ENCODE measurements around the gene MYO5B.

MYO5B gene

DNA sequence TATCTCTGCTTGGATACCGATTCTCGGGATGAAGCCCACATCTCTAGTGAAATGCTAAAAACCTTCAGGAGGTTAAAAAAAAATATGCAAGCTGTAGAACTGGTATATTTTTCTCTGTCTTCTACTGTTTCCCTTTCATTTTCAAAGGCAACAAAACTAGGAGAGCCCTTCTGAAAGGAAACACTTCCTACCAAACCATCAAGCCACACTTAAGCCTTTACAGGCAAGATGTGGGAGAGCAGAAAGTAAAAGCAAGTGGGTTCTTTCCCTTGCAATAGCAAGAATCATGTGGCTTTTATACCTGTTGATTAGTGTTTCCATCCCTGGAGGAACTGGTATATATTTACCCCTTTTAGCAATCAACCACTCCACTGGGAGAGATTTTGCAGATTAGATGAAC, 233.7 kb downstream of the MYO5B start:
- no peak overlapping the region for H3K27ac ChIP-seq
- H3K4me3 ChIP-seq (ENCODE audit: low read depth, low read length), result no peak overlapping the region
- no peaks in the 10 kb centered on the region for H3K36me3 ChIP-seq (replicated peaks)
- TF ChIP-seq, protein P1, sequence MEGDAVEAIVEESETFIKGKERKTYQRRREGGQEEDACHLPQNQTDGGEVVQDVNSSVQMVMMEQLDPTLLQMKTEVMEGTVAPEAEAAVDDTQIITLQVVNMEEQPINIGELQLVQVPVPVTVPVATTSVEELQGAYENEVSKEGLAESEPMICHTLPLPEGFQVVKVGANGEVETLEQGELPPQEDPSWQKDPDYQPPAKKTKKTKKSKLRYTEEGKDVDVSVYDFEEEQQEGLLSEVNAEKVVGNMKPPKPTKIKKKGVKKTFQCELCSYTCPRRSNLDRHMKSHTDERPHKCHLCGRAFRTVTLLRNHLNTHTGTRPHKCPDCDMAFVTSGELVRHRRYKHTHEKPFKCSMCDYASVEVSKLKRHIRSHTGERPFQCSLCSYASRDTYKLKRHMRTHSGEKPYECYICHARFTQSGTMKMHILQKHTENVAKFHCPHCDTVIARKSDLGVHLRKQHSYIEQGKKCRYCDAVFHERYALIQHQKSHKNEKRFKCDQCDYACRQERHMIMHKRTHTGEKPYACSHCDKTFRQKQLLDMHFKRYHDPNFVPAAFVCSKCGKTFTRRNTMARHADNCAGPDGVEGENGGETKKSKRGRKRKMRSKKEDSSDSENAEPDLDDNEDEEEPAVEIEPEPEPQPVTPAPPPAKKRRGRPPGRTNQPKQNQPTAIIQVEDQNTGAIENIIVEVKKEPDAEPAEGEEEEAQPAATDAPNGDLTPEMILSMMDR (IDR thresholded peaks at IDR 0.05; ENCODE audit: low read depth, low read length, missing control alignments), result no peak
- H3K27me3 ChIP-seq (replicated peaks), result no peaks in the 10 kb centered on the region
- in situ Hi-C loops (cut with HindIII; ENCODE audit: low pct_ligation_motif_present, low sequenced_read_pairs), result no loop called here
- DNase-seq, result no peak

DNA sequence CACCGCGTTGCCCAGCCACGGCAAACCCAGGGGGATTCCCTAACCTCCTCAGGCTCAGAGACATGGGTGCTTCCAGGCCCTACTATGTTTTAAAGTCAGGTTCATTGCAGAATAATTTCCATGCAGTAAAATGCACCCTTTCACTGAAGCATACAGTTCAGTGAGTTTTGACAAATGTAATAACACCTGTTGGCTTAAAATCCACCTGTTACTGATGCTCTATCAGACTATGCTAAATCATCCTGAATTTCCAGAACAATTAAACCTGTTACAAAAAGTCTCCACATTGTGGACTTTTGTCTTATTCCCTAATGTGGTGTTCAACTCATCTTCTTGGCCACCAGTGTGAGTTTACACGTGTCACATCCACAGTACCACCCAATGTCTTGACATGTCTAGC, 234.6 kb downstream of the MYO5B start:
- TF ChIP-seq, protein P1 (IDR thresholded peaks at IDR 0.05; ENCODE audit: low read depth, low read length, missing control alignments), result no peak
- no peak for DNase-seq

DNA sequence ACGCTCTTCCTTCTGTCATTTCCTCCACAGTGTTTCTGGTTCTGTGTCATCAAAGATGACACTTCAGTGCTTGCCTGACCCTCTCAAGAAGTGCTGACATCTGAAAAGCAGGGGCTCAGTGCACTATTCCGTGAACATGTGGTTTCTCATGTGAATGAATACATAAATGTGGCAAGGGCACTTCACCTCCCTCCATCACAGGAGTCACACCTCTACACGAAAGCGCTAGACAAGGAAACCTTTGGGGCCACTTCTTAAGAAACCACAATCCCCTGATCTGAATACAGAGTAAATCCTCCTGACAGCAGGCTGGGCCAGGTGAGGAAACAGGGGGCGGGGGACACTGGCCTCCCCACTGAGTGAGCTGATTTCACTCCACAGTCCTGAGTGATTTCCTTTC, 235.8 kb downstream of the MYO5B start:
- Histone ChIP-seq H3K27me3 (replicated peaks) (no peaks in the 10 kb centered on the region), H3K27ac (no peak overlapping the region), H3K36me3 (replicated peaks) (no peaks in the 10 kb centered on the region), H3K4me3 (ENCODE audit: low read depth, low read length) (no peak overlapping the region)
- TF ChIP-seq, protein P1 (IDR thresholded peaks at IDR 0.05; ENCODE audit: low read depth, low read length, missing control alignments), result no peak
- no peak for DNase-seq
- in situ Hi-C loops (cut with HindIII; ENCODE audit: low pct_ligation_motif_present, low sequenced_read_pairs), result no loop called here

More for the DNA sequence above, 234.6 kb downstream of the MYO5B start:
- H3K36me3 ChIP-seq (replicated peaks), result no peaks in the 10 kb centered on the region
- no peaks in the 10 kb centered on the region for H3K27me3 ChIP-seq (replicated peaks)
- H3K4me3 ChIP-seq (ENCODE audit: low read depth, low read length), result no peak overlapping the region
- H3K27ac ChIP-seq, result no peak overlapping the region
- in situ Hi-C loops (cut with HindIII; ENCODE audit: low pct_ligation_motif_present, low sequenced_read_pairs), result no loop called here

DNA sequence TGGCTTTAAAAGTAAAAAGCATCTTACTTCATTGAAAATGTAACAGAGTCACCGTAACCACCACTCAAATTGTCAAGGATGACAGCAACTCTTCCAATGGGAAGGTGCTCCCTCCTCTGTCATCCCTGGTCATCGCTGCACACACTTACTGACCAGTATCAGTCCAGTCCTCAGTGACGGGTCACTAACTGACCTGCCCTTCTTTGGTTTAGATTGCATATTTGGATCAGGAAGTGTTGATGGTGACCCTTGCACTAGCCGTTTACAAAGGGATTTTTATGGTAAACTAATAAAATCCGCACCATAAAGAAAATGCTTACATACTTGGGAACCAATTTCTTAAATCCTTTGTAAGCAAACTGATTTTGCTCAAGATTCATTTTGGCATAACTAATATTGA, 239.7 kb downstream of the MYO5B start:
- Histone ChIP-seq H3K27ac (no peak overlapping the region), H3K4me3 (ENCODE audit: low read depth, low read length) (no peak overlapping the region), H3K36me3 (replicated peaks) (no peaks in the 10 kb centered on the region), H3K27me3 (replicated peaks) (peaks cover 2% of the 10 kb centered on the region)
- in situ Hi-C loops (cut with HindIII; ENCODE audit: low pct_ligation_motif_present, low sequenced_read_pairs), result no loop called here
- no peak for DNase-seq
- TF ChIP-seq, protein P1 (IDR thresholded peaks at IDR 0.05; ENCODE audit: low read depth, low read length, missing control alignments), result no peak

DNA sequence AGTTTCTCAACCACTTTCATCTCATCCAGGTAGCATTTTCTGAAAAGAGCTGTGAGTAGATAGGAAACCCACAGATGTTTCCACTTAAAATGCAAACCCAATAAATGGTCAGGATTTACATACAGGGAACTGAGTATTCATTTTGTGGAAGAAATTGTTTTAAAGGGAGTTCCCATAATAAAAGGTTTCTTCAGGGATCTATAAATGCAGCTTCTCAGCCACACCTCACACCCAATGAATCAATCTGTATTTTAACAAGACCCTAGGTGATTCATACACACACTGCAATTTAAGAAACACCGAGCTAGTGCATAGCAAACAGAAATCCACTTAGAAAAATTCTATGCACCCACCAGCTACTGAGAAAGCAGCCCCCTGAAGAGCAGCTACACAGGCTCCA, 241.6 kb downstream of the MYO5B start:
- no peak for DNase-seq
- Histone ChIP-seq H3K27me3 (replicated peaks) (peaks cover 2% of the 10 kb centered on the region), H3K27ac (no peak overlapping the region), H3K36me3 (replicated peaks) (no peaks in the 10 kb centered on the region), H3K4me3 (ENCODE audit: low read depth, low read length) (no peak overlapping the region)
- TF ChIP-seq, protein P1 (IDR thresholded peaks at IDR 0.05; ENCODE audit: low read depth, low read length, missing control alignments), result no peak
- in situ Hi-C loops (cut with HindIII; ENCODE audit: low pct_ligation_motif_present, low sequenced_read_pairs), result no loop called here

DNA sequence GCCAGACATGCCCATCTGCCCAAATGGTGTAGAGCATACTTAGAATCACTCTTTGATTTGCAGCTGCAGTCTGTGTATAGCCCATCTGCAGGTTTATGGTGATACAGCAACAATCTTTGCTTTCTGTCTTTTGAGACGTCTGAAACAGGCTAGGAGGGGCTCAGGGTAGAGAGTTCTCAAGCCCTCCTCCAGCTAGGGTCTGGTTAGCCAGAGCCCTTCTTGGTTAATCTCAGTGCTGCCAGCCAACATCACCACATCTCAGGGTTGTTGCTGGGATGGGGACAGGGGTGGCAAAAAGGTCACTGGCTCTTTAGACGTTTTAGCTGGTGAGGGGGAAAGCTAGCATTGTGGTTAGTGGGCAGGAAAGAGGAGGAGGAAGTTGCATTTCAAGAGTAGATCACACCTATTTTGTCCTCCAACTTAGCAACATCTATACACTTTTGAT, 245.0 kb downstream of the MYO5B start:
- Histone ChIP-seq H3K36me3 (replicated peaks) (no peaks in the 10 kb centered on the region), H3K27ac (no peak overlapping the region), H3K4me3 (ENCODE audit: low read depth, low read length) (no peak overlapping the region), H3K27me3 (replicated peaks) (peaks cover 2% of the 10 kb centered on the region)
- in situ Hi-C loops (cut with HindIII; ENCODE audit: low pct_ligation_motif_present, low sequenced_read_pairs), result no loop called here
- TF ChIP-seq, protein P1 (IDR thresholded peaks at IDR 0.05; ENCODE audit: low read depth, low read length, missing control alignments), result no peak
- DNase-seq, result no peak
